GM19467 (cell line): ENCODE results near the gene C10orf67.
"Not testable (repeated sequence)": the region's sequence is repeated elsewhere in the genome, so short reads cannot be mapped to it uniquely, and the experiment has no call there.

Experiments
- ATAC-seq: cut with Tn5 transposase; IDR thresholded peaks from one replicate; pipeline ENCODE4 v1.9.1; 2021; ENCODE audit warnings: mild to moderate bottlenecking, moderate library complexity; ENCODE audit not compliant: unreplicated experiment

The C10orf67 gene

DNA sequence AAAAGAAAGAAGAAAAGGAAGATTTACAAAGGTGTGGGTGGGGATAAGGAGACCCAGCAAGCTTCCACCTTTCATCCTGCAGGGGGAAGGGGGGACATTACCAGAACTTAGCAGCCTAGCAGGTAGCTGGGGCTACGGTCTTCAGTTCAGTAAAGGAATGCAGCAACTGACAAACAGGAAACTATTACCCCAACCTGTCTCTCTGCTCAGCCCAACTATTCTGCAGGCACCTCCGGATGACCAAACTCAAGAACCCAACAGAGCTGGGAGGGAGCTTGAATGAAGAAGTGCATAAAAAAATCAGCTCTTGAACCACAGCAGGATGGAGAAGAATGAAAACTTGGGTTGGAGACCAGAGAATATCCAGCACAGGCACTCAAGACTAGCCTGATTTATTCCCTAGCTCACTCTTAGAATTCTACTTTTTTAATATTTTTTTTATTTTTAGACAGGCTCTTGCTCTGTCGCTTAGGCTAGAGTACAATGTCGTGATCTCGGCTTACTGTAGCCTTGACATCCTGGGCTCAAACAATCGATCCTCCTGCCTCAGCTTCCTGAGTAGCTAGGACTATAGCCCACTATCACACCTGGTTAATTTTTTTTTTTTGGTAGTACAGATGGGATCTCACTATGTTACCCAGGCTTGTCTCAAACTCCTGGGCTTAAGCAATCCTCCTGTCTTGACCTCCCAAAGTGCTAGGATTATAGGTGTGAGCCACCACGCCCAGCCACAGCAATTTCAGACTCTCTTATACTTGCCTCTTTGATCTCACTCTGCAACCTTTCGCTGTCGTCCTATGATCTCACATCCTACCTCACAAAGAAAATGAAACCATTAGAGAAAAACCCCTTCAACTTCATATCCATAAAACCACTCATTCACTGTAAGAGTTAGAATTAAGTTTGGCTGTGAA is 18.5 kb upstream of the C10orf67 start:
- ATAC-seq: peak; percentile 38

DNA sequence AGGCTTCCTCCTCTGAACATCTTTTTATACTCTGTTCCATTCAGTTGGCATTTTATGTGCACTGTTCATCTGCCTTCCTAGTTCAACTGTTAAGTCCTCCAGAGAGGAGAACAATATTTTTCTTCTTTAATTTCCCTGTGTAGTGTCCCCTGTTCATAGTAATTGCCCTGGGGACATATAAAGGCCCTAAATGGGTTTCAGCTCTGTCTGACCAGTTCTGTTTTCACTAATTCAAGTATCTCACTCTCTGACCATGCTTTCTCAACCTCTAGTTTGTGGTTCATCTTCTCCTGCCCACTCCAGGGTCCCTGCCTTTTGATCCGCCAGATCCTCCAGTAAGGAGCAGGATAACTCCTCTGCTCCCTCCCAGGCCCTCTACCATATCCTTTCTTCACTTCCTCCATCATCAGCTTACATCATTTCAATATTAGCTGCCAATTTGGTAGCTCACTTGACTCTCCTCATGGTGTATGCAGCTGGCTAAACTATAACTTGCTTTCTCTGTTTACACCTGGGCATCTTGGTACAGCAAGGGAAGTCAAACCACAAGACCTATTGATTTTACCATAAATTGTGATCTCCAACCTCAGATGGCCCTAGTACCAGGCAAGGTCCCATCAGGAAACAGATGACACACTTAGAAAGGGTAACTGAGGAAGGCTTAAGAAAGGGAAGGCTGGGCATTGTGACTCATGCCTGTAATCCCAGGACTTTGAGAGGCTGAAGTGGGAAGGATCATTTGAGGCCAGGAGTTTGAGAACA is 17.7 kb upstream of the C10orf67 start:
- peak; percentile 52 for ATAC-seq

DNA sequence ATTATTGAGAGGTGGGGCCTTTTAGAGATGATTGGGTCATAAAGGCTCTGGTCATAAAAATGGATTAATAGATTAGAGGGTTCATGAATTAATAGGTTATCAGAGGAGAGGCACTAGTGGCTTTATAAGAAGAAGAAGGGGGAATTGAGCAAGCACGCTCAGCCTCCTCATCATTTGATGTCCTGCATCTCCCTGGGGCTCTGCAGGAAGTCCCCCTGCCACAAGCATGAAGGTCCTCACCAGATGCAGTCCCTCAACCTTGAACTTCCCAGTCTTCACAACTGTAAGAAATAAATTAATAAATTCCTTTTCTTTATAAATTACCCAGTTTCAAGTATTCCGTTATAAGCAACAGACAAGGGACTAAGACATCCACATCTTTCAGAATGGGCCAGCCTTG is 17.1 kb upstream of the C10orf67 start:
- ATAC-seq: no peak

DNA sequence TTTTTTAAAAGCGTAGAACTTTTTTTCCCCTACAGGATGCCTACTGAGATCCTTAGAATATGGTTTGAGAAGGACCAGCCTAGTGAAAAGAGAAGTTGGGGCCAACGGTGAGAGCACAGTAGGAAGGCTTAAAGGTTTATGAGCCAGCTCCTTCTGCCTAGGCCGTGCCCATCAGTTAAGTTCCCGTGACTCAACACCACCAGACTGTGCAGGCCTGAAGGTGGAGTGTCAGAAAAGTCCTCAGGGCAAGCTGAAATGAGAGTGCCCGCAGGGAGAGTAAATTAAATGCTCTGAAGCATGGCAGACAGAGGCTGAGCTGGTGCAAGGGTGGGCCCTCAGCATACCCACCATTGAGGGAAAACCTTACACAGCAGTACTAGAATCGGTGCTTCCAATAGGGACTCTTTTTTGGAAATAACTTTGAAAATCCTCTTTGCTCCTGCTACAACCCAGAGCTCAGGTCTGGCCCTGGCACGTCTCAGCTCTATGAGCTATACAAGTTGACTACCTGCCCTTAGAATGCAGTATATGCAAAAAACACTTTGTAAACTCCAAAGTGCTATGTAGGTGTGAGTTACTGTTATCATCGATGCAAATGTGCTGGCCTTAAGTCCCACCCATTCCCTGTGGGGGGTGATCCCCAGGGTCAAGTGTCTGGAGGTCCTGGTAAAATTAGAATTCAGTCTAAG is 15.2 kb upstream of the C10orf67 start:
- ATAC-seq: no peak

DNA sequence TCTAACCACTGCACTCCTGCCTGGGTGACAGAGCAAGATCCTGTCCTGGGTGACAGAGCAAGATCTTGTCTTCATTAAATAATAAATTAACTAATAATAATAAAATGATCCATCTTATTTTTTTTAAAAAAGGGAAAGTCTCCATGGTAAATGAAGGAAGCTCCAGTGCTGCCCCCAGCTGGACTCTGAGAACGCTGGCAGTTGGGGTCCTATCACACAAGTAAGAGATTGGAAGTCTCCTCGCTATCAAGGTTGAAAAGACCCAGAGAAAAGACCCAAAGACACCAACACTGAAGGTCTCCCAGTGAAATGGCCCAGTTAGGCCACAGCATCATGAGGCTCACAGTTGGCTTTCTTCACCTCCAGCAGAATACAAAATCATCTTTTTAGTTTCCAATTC is 13.8 kb upstream of the C10orf67 start:
- ATAC-seq: no peak

DNA sequence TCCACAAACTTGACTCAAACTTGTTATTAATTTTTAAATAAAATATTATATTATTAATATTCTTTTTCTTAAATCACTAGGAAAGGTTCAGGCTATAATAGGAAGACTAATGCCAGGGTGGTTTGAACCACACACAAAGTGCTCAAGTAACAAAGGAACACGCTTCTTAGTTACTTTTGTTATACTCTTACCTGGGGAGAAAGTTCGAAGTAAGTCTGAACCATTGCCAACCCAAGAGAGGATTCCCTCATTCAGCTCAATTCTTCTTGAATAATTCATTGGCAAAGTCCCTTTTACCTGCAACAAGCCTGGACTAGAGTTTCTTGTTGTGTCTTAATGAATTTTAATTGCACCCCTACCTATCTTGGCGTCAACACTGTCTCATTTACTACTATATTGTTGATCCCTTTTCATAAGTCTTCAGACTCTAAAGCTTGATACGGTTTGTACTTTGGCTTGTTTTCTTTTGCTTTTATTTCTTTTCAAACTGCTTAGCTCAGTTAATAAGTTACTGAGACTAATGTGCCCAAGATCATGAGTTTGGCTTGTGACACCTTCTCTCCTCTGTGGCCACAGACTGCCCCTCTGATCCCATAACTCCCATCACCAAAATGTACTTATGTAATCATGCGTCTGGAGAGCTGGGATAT is 10.2 kb upstream of the C10orf67 start:
- ATAC-seq: no peak

DNA sequence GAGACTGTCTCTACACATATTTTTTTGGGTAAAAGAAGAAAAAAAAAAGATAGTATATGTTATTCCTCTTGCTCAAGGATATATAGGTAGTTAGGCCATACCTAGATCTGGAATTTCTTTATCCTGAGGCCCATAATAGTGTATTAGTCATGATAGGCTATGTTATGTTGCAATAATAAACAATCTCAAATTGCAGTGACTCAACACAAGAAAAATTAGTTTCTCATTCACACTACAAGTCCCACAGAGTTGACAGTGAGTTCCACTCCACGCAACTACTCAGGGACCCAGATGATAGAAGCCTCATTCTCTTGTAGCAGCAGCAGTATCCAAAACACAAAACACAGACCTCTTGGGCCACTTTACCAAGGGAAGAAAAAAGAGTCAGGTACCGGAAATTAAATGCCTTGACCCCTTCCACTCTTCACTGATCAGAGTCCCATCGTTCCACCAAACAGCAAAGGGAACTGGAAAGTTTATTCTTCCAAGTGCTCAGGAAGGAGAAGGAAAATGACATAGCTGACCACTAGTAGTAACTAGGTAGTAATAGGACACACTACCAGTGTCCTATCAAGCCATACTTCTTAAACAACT is 7.4 kb upstream of the C10orf67 start:
- ATAC-seq: no peak

DNA sequence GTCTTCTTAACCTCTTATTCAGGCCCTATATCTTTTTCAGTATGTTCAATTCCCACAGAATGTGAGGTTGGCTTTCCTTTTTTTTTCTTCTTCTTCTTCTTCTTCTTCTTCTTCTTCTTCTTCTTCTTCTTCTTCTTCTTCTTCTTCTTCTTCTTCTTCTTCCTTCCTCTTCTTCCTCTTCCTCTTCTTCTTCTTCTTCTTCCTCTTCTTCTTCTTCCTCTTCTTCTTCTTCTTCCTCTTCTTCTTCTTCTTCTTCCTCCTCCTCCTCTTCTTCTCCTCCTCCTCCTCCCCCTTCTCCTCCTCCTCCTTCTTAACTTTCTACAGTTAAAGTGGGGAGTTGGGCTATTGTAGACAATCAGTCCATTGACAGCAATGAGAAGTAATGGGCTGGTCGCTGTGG is 6.1 kb upstream of the C10orf67 start:
- not testable (repeated sequence) for ATAC-seq

DNA sequence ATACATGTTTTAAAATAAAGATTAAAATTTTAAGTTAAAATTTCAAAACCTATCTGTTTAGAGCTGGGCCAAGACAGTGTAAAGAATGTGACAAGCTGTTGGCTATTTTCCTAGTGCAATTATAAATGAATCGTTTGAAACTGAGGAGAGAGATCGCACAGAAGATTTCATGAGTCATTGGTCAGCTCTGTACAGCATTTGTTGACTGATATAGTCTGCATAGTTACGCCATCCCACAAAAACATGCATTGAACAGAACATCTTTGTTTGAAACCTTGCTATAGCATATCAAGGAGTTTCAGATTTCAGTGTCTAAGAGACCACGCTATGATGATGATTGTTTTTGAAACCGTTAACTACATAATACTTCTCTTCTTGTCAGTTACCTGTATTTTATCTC is 1.3 kb upstream of the C10orf67 start:
- no peak for ATAC-seq

DNA sequence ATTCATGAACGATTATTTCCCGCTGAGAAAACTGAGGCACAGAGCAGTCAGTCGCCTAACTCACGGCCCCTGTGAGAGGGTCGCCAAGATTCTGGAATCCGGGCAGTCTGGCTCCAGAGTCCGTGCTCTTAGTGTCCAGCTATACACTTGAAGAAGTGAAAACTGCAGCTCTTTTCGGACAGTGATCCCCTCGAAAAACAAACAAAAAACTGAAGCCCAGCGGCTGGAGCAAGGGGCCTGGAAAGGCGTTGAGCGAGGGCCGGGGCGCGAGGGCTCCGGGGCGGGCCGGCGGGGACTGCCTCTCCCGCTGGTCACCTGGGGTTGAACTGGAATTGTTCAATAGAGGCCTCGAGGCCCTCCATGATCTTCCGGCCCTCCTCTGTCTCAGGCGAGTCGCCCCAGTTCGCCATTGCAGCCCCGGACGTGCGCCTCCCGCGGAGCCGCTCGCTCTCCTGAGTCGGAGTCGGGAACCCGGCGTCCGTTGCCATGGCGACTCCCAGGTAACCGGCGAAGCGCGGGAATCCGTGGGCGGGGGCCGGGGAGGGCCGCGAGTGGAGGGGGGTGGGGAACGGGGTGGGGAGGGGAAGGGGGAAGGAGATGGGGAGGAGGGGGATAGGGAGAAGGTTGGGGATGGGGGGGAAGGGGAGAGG is 881 bp downstream of the C10orf67 start:
- no peak for ATAC-seq

DNA sequence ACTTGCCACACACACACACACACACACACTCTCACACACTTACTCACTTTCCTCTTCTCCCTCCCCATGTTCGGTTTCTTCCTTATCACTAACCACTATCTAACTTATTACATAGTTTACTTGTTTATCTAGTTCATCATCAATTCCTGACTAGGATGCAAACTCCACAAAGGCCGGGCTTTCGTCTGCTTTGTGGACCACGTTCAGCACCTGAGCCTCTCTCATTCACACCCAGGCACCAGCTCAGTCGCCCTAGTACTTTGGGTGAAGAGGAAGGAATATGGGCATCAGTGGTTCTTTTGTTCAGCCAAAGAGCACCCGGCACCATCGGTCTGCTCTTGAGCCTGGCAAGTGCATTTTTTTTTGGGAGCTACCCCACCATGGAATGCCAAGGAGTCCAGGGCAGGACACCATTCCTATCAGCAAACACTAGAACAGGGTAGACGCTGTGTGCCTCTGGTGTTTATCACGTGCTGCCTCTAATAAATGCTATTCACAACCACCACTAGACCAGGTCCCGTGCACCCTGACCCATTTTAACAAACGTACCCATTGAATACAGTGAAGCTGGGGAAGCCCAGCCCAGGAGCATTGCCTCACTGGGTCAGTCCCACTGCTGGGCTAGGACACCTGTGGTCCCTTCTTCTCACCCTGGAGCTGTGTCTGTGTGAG is 2.2 kb downstream of the C10orf67 start:
- ATAC-seq: no peak

DNA sequence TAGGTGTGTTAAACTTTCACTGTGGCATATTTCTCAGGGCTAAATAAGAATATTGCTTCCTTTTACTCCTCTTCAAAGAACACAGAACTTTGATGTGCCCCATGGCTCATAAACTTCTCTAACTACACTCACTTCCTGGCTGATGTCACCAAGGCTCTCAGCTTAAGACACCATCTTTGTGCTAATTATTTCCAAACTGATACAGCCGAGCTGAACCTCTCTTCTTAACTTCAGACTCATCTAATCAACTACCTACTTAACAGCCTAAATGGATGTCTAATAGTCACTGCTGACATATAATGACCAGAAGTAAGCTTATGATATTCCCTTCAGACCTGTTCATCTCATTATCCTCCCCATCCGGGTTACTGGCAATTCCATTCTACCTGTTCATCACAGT is 3.6 kb downstream of the C10orf67 start:
- ATAC-seq: no peak

DNA sequence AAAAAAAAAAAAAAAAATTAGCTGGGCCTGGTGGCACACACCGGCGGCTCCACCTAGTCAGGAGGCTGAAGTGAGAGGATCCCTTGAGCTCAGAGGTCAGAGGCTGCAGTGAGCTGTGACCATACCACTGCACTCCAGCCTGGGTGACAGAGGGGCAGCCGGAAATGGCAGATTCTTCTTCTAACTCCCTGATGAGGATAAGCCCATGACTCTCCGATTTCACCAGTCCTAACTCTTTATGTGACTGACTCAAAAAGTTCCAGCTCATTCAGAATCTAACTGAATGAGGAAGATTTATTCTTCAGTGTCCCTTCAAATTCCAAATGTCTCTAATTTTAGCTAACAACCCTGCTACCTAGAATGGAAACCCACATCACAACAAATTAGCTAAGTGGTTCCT is 4.2 kb downstream of the C10orf67 start:
- no peak for ATAC-seq

DNA sequence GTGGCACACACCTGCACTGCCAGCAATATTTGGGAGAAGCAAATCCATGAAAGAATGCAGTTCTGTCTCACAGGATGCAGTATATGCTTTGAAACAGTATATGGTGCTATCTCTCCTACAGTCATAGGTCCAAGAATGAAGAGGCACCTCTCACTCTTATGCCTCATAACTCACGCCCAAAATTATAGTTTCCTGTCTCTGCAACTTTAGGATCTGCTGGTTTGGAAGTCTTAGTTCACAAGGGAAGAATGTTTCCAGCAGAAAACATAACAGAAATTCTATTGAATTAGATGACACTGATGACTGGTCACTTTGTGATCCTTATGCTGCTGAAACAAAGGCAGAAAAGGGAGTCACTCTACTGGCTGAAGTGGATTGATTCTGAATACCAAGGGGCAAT is 5.7 kb downstream of the C10orf67 start:
- ATAC-seq: no peak

DNA sequence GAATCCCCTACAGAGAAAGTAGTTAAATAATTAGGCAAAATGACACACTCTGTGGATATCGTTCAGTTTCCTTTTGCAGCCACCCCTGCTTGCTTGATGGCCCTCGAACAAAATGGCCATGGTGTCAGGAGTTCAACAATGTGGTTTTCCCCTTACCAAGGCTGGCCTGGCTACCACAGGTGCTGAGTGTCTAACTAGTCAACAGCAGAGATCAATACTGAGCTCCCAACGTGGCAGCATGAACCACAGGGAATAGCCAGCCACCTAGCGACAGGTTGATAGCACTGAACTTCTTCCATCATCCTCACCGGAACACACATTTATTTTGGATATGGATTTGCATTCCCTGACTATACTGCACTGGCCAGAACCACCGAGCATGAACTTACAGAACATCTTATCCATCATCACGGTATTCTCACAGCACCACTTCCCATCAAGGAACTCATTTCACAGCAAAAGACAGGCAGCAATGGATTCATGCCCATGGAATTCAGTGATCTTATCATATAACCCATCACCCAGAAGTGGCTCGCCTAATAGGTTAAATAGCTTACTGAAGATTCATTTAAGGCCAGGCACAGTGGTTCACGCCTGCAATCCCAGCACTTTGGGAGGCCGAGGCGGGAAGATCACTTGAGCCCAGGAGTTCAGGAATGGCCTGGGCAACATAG is 6.3 kb downstream of the C10orf67 start:
- no peak for ATAC-seq

DNA sequence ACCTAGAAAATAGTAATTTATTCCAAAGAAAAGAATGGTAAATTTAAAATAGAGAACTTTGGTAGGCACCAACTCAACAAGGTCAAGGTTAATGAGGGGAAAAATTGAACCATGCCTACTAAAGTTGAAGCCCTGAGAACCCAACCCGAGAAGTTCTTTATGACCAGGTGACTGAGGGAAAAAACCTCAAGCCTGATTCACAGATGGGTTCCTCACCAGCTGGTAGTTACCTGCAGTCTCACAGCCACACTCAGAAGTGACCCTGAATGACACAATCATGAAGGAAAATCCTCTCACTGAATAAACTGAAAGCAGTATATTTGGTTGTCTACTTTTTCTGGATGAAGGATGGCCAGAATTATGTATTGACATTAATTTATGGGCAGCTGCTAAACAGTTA is 7.0 kb downstream of the C10orf67 start:
- no peak for ATAC-seq

DNA sequence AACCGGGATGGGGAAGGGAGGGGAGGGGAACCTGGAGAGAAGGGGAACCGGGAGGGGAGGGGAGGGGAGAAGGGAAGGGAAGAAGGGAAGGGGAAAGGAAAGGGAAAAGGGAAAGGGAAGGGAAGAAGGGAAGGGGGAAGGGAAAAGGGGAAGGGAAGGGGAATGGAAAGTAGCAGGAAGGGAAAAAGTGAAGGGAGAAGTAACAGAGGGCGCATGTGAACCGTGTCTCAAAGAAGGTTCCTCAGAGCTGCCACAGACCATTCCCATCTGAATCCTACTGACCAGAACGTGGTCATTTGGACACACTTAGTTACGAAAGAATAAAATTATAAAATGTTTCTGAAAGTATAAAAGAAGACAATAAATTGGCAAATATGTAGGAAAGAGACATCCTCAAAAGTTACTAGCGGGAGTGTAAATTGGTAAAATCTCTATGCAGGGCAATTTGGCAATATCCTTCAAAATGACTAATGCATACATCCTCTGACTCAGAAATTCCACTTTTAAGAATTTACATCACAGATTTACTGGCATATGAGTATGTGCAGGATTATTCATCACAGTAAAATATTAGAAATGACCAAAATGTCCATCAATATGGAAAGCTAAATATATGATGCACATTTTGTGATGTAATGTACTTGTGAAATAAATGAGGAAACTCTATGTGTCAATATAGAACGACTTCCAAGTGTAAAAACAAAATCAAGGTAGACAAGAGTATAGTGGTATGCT is 12.9 kb downstream of the C10orf67 start:
- ATAC-seq: no peak

DNA sequence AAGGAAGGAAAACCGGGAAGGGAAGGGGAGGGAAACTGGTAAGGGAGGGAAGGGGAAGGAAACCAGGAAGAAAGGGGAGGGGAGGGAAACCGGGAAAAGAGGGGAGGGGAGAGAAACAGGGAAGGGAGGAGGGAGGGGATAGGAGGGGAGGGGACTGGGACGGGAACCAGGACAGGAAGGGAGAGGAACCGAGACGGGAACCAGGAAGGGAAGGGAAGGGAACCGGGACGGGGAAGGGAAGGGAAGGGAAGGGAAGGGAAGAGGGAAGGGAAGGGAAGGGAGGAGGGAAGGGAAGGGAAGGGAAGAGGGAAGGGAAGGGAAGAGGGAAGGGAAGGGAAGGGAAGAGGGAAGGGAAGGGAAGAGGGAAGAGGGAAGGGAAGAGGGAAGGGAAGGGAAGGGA is 13.6 kb downstream of the C10orf67 start:
- no peak for ATAC-seq
